PC-9 (cell line): Measurements from ENCODE around the gene MPDU1.

Experiments used
- CTCF ChIP-seq: fragments of 200-600 bp; sonication (generic); conservative IDR thresholded peaks from 2 replicates; pipeline ENCODE4 v1.6.1; 2017; ENCODE audit warnings: mixed run types, antibody characterized with exemption, mild to moderate bottlenecking, moderate library complexity
- EZH2 ChIP-seq: fragments of 200-600 bp; sonication (generic); IDR thresholded peaks from 2 replicates; pipeline ENCODE4 v1.8.0; 2017; ENCODE audit warnings: antibody characterized with exemption, low read depth

GRCh38 chr17:7587420-7588151, 3.9 kb downstream of the MPDU1 start:
- no peak for TF ChIP-seq CTCF
- no peak for TF ChIP-seq EZH2
